WTC11 (cell line): ENCODE results near the gene PDZD2.

Source experiments
- ATF6 ChIP-seq: sonication (generic); formaldehyde crosslinking; IDR thresholded peaks from 2 replicates; pipeline ENCODE4 v1.8.1; 2023; ENCODE audit warnings: mild to moderate bottlenecking, missing genetic modification reagents
- CREB1 ChIP-seq: sonication (generic); formaldehyde crosslinking; IDR thresholded peaks from 2 replicates; pipeline ENCODE4 v1.8.0; 2023; ENCODE audit warnings: mild to moderate bottlenecking, missing genetic modification reagents
- CTCF ChIP-seq: fragments of 200-600 bp; IDR thresholded peaks from 2 replicates; pipeline ENCODE4 v1.8.0; 2022; ENCODE audit warnings: antibody characterized with exemption
- GABPB1 ChIP-seq: sonication (generic); formaldehyde crosslinking; IDR thresholded peaks from 2 replicates; pipeline ENCODE4 v1.8.1; 2023; ENCODE audit warnings: mild to moderate bottlenecking, missing genetic modification reagents

GRCh38 chr5:31909073-31909472, 270.1 kb downstream of the PDZD2 start:
- TF ChIP-seq ATF6 (no peak), CTCF (no peak), GABPB1 (CRISPR knock-in tag) (no peak), CREB1 (CRISPR knock-in tag) (no peak)
